K562 (cell line): ENCODE results near the gene CNIH3. TPM values are rescaled to one million over a fixed set of nuclear protein-coding genes. Genes with fewer than 3 reads are reported as not detected.

ENCODE experiments used
- ATAC-seq: fragments of 200-7000 bp; cut with Tn5 transposase; 3 replicates; pipeline ENCODE4 v1.9.1; 2020; ENCODE audit warnings: moderate library complexity
- BruUV-seq: library from RNA; stranded (reverse); fragments of 400-500 nt; replicated peaks from 2 replicates; lab custom pipeline; 2021; lab: Mats Ljungman, UMichigan
- CTCF ChIA-PET: fragments of 300-600 bp; formaldehyde crosslinking; extraction: SDS; loops from one replicate; lab custom pipeline; 2021; ENCODE audit warnings: low intra/inter-chr PET ratio; lab: Yijun Ruan, JAX
- POLR2A ChIA-PET: fragments of 300-600, 350-650 bp; sonication (Branson Sonifier 250); formaldehyde crosslinking; extraction: SDS; loops from one replicate; lab custom pipeline; 2021; ENCODE audit warnings: antibody characterized with exemption, inconsistent platforms; lab: Yijun Ruan, JAX
- DNase-seq, 4 experiments: peaks; one replicate each; pipeline versions ENCODE4 v3.0.0 to v3.0.0-alpha.2; 2011 to 2018; ENCODE audit warnings: low spot score in 3 of 4, mixed read lengths in 3 of 4; ENCODE audit errors: extremely low read depth in 1 of 4
- FAIRE-seq: peaks from 2 replicates; lab custom pipeline; 2011; peaks lifted over from hg19 to GRCh38; lab: Jason Lieb, UNC
- H2AFZ ChIP-seq: 2 replicates; pipeline ENCODE4 v1.6.0; 2011; ENCODE audit warnings: low read depth, low read length, control low read depth, inconsistent platforms
- H3K27ac ChIP-seq: fragments of 200-600 bp; 3 replicates; pipeline ENCODE4 v1.8.0; 2011; ENCODE audit warnings: low read depth, mild to moderate bottlenecking, control low read depth, inconsistent platforms, low read length, moderate library complexity, mixed read lengths; ENCODE audit errors: extremely low read depth
- H3K27me3 ChIP-seq, 2 experiments: fragments of 300-600 bp in 1 of 2; 2 replicates in 1 of 2; 3 replicates in 1 of 2; pipeline versions ENCODE4 v1.6.0 to v1.8.0; 2011; ENCODE audit warnings: inconsistent platforms in 2 of 2, low read length in 2 of 2, mild to moderate bottlenecking in 1 of 2, mixed read lengths in 1 of 2, moderate library complexity in 1 of 2; ENCODE audit not compliant: control insufficient read depth in 2 of 2, insufficient read depth in 2 of 2
- H3K36me3 ChIP-seq: fragments of 300-600 bp; 3 replicates; pipeline ENCODE4 v1.8.0; 2011; ENCODE audit warnings: mild to moderate bottlenecking, low read length, inconsistent platforms; ENCODE audit not compliant: control insufficient read depth, insufficient read depth
- H3K4me1 ChIP-seq, 2 experiments: fragments of 200-600 bp in 1 of 2; replicated peaks in 1 of 2; 2 replicates in 1 of 2; 3 replicates in 1 of 2; pipeline versions ENCODE4 v1.5.1 to v1.8.0; 2011; ENCODE audit warnings: inconsistent platforms in 2 of 2, low read length in 2 of 2, mild to moderate bottlenecking in 1 of 2, mixed read lengths in 1 of 2, moderate library complexity in 1 of 2; ENCODE audit not compliant: control insufficient read depth in 2 of 2, insufficient read depth in 2 of 2
- H3K4me2 ChIP-seq: 2 replicates; pipeline ENCODE4 v1.6.1; 2011; ENCODE audit warnings: low read length, control low read depth, inconsistent platforms, mixed read lengths; ENCODE audit not compliant: insufficient read depth
- H3K4me3 ChIP-seq: fragments of 200-600 bp; sonication (generic), shearing (Covaris generic); 2 replicates; pipeline ENCODE4 v1.5.1; 2016; ENCODE audit warnings: control low read depth, inconsistent platforms
- H3K79me2 ChIP-seq: fragments of 200-600 bp; 3 replicates; pipeline ENCODE4 v1.8.0; 2011; ENCODE audit warnings: low read length, inconsistent platforms; ENCODE audit not compliant: control insufficient read depth, insufficient read depth
- H3K9ac ChIP-seq, 2 experiments: 2 replicates each; pipeline versions ENCODE4 v1.6.0 to v1.6.1; 2011; ENCODE audit warnings: low read depth in 2 of 2, low read length in 2 of 2, control low read depth in 1 of 2, inconsistent platforms in 1 of 2, mild to moderate bottlenecking in 1 of 2, mixed read lengths in 1 of 2; ENCODE audit not compliant: insufficient read depth in 1 of 2
- H3K9me1 ChIP-seq: one replicate; pipeline ENCODE4 v1.6.0; 2011; ENCODE audit warnings: inconsistent platforms, mild to moderate bottlenecking, low read length, moderate library complexity; ENCODE audit not compliant: control insufficient read depth, insufficient read depth
- H3K9me3 ChIP-seq: replicated peaks from 2 replicates; pipeline ENCODE4 v1.5.1; 2011; ENCODE audit warnings: low read depth, low read length, inconsistent platforms; ENCODE audit not compliant: control insufficient read depth, insufficient read depth
- H4K20me1 ChIP-seq: replicated peaks from 2 replicates; pipeline ENCODE4 v1.6.1; 2011; ENCODE audit warnings: low read length, inconsistent platforms, mixed read lengths; ENCODE audit not compliant: control insufficient read depth, insufficient read depth
- CXXC5 ChIP-seq: fragments of 250-450 bp; sonication (Bioruptor Pico); IDR thresholded peaks from 2 replicates; pipeline ENCODE4 v1.8.0; 2022; ENCODE audit warnings: inconsistent platforms, mild to moderate bottlenecking, moderate library complexity
- GATAD2A ChIP-seq: fragments of 450-650 bp; IDR thresholded peaks from 2 replicates; pipeline ENCODE4 v1.6.1; 2017
- MEF2D ChIP-seq: conservative IDR thresholded peaks from 2 replicates; pipeline ENCODE4 v1.6.1; 2016; ENCODE audit warnings: low read depth, missing genetic modification characterization, missing compliant biosample characterization
- NCOR1 ChIP-seq: fragments of 450-650 bp; IDR thresholded peaks from 2 replicates; pipeline ENCODE4 v1.6.1; 2016; ENCODE audit warnings: mild to moderate bottlenecking, moderate library complexity
- PTTG1 ChIP-seq: fragments of 450-650 bp; IDR thresholded peaks from 2 replicates; pipeline ENCODE4 v1.6.1; 2016; ENCODE audit warnings: low read depth, mild to moderate bottlenecking, missing genetic modification characterization, missing compliant biosample characterization
- RNF2 ChIP-seq: sonication (generic); IDR thresholded peaks from 2 replicates; pipeline ENCODE4 v1.6.1; 2016
- TAF9B ChIP-seq: fragments of 450-650 bp; IDR thresholded peaks from 2 replicates; pipeline ENCODE4 v1.6.1; 2018; ENCODE audit warnings: mild to moderate bottlenecking; ENCODE audit not compliant: partially characterized antibody
- YY1 ChIP-seq, 3 experiments: IDR thresholded peaks; 2 replicates each; pipeline ENCODE4 v1.6.1; 2011; ENCODE audit warnings: low read length in 2 of 3, mild to moderate bottlenecking in 2 of 3, moderate library complexity in 2 of 3, borderline replicate concordance in 1 of 3, control low read depth in 1 of 3, low read depth in 1 of 3; ENCODE audit not compliant: insufficient read depth in 3 of 3, insufficient replicate concordance in 2 of 3, control insufficient read depth in 1 of 3, insufficient read length in 1 of 3; ENCODE audit errors: extremely low read depth in 1 of 3
- ZNF121 ChIP-seq: sonication (generic); formaldehyde crosslinking; conservative IDR thresholded peaks from 2 replicates; pipeline ENCODE4 v1.8.0; 2022; ENCODE audit warnings: missing genetic modification reagents
- ZZZ3 ChIP-seq: fragments of 450-650 bp; IDR thresholded peaks from 2 replicates; pipeline ENCODE4 v1.6.1; 2016; ENCODE audit warnings: antibody characterized with exemption, mild to moderate bottlenecking, moderate library complexity
- WGBS: fragments of 100-300 bp; shearing (Covaris generic); methylation state at CpG from one replicate; pipeline ENCODE4 v1.1.6; 2016; ENCODE audit warnings: low coverage, mixed read lengths; ENCODE audit not compliant: insufficient coverage; ENCODE audit errors: missing lambda C conversion rate; 5-methylcytosine and 5-hydroxymethylcytosine counted together
- in situ Hi-C: fragments of 300-500 bp; cut with MboI; formaldehyde crosslinking; loops from 4 replicates; pipeline ENCODE4 v1.15.0; 2018; ENCODE audit warnings: inconsistent platforms, mixed read lengths
- intact Hi-C: fragments of 100-400 bp; cut with micrococcal nuclease; formaldehyde crosslinking; loops from 2 replicates; pipeline ENCODE4 v1.14.2; 2022
- polyA plus RNA-seq, 8 experiments: library from polyadenylated mRNA; depleted of rRNA in 4 of 8; stranded (reverse) in 5 of 8; unstranded in 3 of 8; fragments of >200 nt; fragmentation: Nextera tagmentation in 2 of 8; fragmentation: Illumina TruSeq in 1 of 8; extraction: Ambion mirVana in 2 of 8; extraction: Trizol in 1 of 8; gene quantifications; 2 replicates each; pipeline versions ENCODE4 v1.2.1 to v1.2.3, GENCODE V29; 2011 to 2014; ENCODE audit warnings: inconsistent platforms in 1 of 8, missing spikeins in 1 of 8
- total RNA-seq, 7 experiments: library from RNA; depleted of rRNA in 6 of 7; stranded (reverse); fragments of >200 nt in 6 of 7; fragmentation: Illumina TruSeq in 2 of 7; extraction: Trizol in 2 of 7; gene quantifications; 2 replicates each; pipeline versions ENCODE4 v1.2.1 to v1.2.3, GENCODE V29; 2011 to 2021; ENCODE audit warnings: low replicate concordance in 1 of 7
- TF ChIP-seq, protein P1 (sequence below): fragments of 250-450 bp; sonication (Bioruptor Pico); IDR thresholded peaks from 2 replicates; pipeline ENCODE4 v1.5.0; 2021
- TF ChIP-seq, protein P2 (sequence below): conservative IDR thresholded peaks from 2 replicates; pipeline ENCODE4 v1.6.1; 2011; ENCODE audit warnings: low read depth, mild to moderate bottlenecking, low read length; ENCODE audit not compliant: control insufficient read depth
- TF ChIP-seq, protein P3 (sequence below): fragments of 200-800 bp; sonication (Bioruptor generic); IDR thresholded peaks from 2 replicates; pipeline ENCODE4 v1.6.1; 2017; ENCODE audit warnings: missing genetic modification characterization, missing compliant biosample characterization

Gene CNIH3
- total and polyA plus RNA-seq, 9 of the 15 experiments (the other 6 are each of a cell fraction or from before 2014, with no cell fraction given), result 0.14 to 1.8 (median 0.79) TPM

DNA sequence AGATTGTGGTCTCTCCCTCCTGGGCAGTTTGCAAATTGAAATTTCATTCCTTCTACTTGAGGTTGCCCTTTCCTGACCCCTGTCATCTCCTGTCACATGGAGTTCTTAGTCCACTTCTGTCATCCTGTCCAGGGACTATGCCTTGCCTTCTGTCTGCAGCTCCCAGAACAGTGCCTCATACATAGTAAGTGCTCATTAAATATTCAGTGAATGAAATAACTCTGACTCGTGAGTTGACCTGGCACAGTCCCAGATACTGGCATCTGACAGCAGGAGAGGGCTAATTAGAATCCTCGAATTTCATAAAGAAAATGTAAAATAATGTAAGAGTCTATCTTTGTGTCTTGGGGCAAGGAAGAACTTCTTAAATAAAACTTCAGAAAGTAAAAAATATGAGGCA lies 50.8 kb downstream of the CNIH3 start:
- no peaks in the 10 kb centered on the region for H3K9me1 ChIP-seq
- TF ChIP-seq MEF2D (no peak), TAF9B (no peak), PTTG1 (tag) (no peak), NCOR1 (no peak), ZZZ3 (no peak), YY1 (IDR thresholded peaks at IDR 0.05; ENCODE audit: borderline replicate concordance in 1 of 3, control insufficient read depth in 1 of 3, extremely low read depth in 1 of 3, insufficient read depth in 3 of 3, insufficient read length in 1 of 3, insufficient replicate concordance in 2 of 3, low read depth in 1 of 3, low read length in 2 of 3) (no peak), RNF2 (no peak), GATAD2A (no peak), CXXC5 (CRISPR knock-in tag) (no peak), ZNF121 (CRISPR knock-in tag) (no peak)
- TF ChIP-seq, protein P1, sequence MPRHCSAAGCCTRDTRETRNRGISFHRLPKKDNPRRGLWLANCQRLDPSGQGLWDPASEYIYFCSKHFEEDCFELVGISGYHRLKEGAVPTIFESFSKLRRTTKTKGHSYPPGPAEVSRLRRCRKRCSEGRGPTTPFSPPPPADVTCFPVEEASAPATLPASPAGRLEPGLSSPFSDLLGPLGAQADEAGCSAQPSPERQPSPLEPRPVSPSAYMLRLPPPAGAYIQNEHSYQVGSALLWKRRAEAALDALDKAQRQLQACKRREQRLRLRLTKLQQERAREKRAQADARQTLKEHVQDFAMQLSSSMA (CRISPR knock-in tag), result no peak
- TF ChIP-seq, protein P2, sequence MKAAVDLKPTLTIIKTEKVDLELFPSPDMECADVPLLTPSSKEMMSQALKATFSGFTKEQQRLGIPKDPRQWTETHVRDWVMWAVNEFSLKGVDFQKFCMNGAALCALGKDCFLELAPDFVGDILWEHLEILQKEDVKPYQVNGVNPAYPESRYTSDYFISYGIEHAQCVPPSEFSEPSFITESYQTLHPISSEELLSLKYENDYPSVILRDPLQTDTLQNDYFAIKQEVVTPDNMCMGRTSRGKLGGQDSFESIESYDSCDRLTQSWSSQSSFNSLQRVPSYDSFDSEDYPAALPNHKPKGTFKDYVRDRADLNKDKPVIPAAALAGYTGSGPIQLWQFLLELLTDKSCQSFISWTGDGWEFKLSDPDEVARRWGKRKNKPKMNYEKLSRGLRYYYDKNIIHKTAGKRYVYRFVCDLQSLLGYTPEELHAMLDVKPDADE, result no peak
- TF ChIP-seq, protein P3, sequence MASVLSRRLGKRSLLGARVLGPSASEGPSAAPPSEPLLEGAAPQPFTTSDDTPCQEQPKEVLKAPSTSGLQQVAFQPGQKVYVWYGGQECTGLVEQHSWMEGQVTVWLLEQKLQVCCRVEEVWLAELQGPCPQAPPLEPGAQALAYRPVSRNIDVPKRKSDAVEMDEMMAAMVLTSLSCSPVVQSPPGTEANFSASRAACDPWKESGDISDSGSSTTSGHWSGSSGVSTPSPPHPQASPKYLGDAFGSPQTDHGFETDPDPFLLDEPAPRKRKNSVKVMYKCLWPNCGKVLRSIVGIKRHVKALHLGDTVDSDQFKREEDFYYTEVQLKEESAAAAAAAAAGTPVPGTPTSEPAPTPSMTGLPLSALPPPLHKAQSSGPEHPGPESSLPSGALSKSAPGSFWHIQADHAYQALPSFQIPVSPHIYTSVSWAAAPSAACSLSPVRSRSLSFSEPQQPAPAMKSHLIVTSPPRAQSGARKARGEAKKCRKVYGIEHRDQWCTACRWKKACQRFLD (CRISPR knock-in tag), result no peak
- TF ChIP-seq, all 486 proteins: peak for 0
- Histone ChIP-seq H3K4me3 (no peak overlapping the region), H3K79me2 (no peaks in the 10 kb centered on the region), H3K9me3 (no peaks in the 10 kb centered on the region), H3K9ac (no peak overlapping the region), H2AFZ (no peak overlapping the region), H3K4me2 (no peak overlapping the region), H3K27me3 (peaks cover 0 to 17% of the 10 kb centered on the region in 2 experiments; a peak in 2 of 5 replicates), H3K4me1 (no peaks in the 10 kb centered on the region), H4K20me1 (no peaks in the 10 kb centered on the region), H3K36me3 (no peaks in the 10 kb centered on the region), H3K27ac (no peak overlapping the region)
- FAIRE-seq, result no peak
- intact Hi-C loops (no loop called here), in situ Hi-C loops (no loop called here)
- ATAC-seq, result no peak
- POLR2A ChIA-PET, result no interaction called here
- WGBS, result 2% methylated on average over 2 of the region's 2 CpGs
- BruUV-seq, result no TSS peak
- CTCF ChIA-PET, result no interaction called here
- no peak for DNase-seq
